Activated T-cell treated with anti-CD3 and anti-CD28 coated beads, Interleukin-2, amount 50 U/mL, for 24 hours (primary cell): ENCODE results near the gene UBAP2.
A peak's percentile ranks its signal among the peaks of the same experiment; 100 is the strongest.
"Not testable (repeated sequence)": the region's sequence is repeated elsewhere in the genome, so short reads cannot be mapped to it uniquely, and the experiment has no call there.

Source experiments
- DNase-seq: peaks from one replicate; pipeline ENCODE4 v3.0.0-alpha.2; 2020
- H3K27ac Mint-ChIP-seq: 2 replicates; pipeline ENCODE4 v1.8.0; 2020; ENCODE audit warnings: mild to moderate bottlenecking, mixed read lengths
- H3K27me3 Mint-ChIP-seq: 2 replicates; pipeline ENCODE4 v1.8.0; 2020; ENCODE audit warnings: mixed read lengths
- H3K36me3 Mint-ChIP-seq: 2 replicates; pipeline ENCODE4 v1.8.0; 2020; ENCODE audit warnings: low read depth, mixed read lengths
- H3K4me1 Mint-ChIP-seq: 2 replicates; pipeline ENCODE4 v1.8.0; 2020; ENCODE audit warnings: low read depth, mixed read lengths
- H3K4me3 Mint-ChIP-seq: 2 replicates; pipeline ENCODE4 v1.8.0; 2020; ENCODE audit warnings: mild to moderate bottlenecking, moderate library complexity, mixed read lengths
- H3K9me3 Mint-ChIP-seq: 2 replicates; pipeline ENCODE4 v1.8.0; 2020; ENCODE audit warnings: mixed read lengths

UBAP2 gene

DNA sequence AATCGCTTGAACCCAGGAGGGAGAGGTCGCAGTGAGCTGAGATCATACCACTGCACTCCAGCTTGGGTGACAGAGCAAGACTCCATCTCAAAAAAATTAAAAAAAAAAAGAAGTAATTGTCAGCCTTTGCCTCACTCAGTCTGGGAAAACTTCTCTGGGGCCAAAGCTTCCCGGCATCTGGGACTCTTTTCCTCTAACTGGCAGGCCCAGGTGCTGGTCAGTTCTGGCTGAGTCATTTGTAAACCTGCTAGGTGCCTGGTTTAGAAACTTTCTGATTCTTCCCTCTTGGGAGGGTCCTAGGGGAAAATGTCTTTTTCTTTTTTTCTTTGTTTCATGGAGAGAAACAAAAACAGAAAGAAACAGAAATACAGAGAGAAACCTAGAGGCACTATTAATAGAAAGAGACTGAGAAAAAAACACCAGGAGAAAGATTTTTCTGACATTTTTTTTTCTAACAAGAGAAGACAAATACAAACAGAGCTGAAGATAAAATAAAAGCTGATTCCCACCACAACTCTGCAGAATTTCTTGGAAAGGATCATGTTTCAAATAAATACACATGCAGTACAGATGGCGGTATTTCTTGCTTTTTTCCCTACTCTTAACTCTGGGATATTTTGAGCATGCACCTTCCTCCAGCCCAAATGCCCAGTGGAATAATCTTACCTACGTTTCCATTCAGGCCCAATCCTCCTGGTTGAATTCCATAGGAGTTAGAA lies 22.1 kb upstream of the UBAP2 start:
- Mint-ChIP-seq H3K4me1 (no peaks in the 10 kb centered on the region), H3K36me3 (no peaks in the 10 kb centered on the region), H3K27me3 (no peaks in the 10 kb centered on the region), H3K27ac (no peak overlapping the region), H3K9me3 (no peaks in the 10 kb centered on the region), H3K4me3 (no peak overlapping the region)
- DNase-seq, result no peak

DNA sequence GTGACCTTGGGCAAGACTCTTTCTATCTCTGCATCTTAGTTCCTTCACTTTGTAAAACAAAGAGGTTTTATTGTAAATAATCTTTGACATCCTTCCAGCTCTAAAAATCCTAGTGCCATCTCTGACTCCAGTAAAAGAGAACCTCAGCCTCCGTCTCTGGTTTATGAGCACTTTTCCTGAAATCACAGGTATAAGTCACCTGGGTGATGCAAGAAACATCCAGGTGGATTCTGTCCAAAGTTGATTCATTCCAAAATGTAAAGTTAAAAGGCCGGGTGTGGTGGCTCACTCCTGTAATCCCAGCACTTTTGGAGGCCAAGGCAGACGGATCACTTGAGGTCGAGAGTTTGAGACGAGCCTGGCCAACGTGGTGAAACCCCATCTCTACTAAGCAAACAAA lies 21.1 kb upstream of the UBAP2 start:
- no peak overlapping the region for H3K4me3 Mint-ChIP-seq
- H3K36me3 Mint-ChIP-seq, result no peaks in the 10 kb centered on the region
- H3K9me3 Mint-ChIP-seq, result no peaks in the 10 kb centered on the region
- no peaks in the 10 kb centered on the region for H3K27me3 Mint-ChIP-seq
- H3K4me1 Mint-ChIP-seq, result no peaks in the 10 kb centered on the region
- no peak for DNase-seq
- H3K27ac Mint-ChIP-seq, result no peak overlapping the region

DNA sequence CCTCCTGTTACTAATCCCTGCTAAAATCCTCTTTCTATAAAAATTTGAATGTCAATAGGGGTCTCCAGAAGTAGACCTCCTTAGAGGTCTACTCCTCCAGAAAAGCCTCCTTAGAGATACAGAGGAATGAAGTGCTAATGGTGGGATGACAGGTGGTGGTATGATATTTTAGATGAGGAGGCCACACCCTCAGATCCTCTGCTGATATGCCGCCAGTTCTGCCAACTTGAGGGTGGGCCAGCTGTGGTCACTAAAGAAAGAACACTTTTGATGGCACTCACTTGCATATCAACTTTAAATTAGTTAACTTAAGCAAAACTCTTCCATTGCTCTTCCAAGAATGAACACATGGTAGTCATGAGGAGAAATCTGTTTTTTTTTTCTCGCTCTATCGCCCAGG lies 16.9 kb upstream of the UBAP2 start:
- H3K4me3 Mint-ChIP-seq, result no peak overlapping the region
- H3K27me3 Mint-ChIP-seq, result no peaks in the 10 kb centered on the region
- H3K4me1 Mint-ChIP-seq, result no peaks in the 10 kb centered on the region
- DNase-seq, result no peak
- H3K9me3 Mint-ChIP-seq, result no peaks in the 10 kb centered on the region
- H3K27ac Mint-ChIP-seq, result no peak overlapping the region
- H3K36me3 Mint-ChIP-seq, result no peaks in the 10 kb centered on the region

DNA sequence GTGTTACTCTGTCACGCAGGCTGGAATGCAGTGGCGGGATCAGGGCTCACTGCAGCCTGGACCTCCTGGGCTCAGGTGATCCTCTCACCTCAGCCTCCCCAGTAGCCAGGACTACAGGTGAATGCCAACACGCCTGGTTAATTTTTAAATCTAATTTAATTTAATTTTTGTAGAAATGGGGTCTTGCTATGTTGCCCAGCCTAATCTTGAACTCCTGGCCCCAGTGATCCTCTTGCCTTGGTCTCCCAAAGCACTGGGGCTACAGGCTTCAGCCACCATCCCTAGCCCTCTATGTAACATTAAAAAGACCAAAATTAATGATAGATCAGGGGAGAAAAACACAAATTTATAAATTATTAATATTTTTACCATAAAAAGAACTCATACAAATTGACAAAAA lies 11.3 kb upstream of the UBAP2 start:
- Mint-ChIP-seq H3K4me3 (no peak overlapping the region), H3K4me1 (no peaks in the 10 kb centered on the region), H3K27ac (no peak overlapping the region), H3K27me3 (no peaks in the 10 kb centered on the region), H3K36me3 (no peaks in the 10 kb centered on the region), H3K9me3 (no peaks in the 10 kb centered on the region)
- DNase-seq, result no peak

DNA sequence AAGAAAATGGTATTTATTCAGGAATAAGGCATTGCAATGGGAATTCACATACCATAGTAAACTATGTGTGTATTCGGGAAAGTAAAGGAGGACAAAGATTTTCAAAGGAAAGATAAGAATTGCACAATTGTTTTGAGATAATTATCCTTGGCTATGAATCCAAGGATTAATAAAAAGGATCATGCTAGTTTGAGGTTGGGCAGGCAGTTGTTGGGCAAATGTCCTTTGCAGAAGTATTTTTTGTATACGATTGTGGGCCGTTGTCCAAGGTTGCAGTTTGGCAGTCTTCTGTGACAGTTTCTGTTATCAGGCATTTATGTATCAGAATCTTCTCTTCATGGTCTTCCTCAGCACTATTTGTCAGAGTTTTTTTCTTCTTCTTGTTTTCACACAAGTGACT lies 10.6 kb upstream of the UBAP2 start:
- no peak overlapping the region for H3K27ac Mint-ChIP-seq
- DNase-seq, result no peak
- H3K36me3 Mint-ChIP-seq, result no peaks in the 10 kb centered on the region

DNA sequence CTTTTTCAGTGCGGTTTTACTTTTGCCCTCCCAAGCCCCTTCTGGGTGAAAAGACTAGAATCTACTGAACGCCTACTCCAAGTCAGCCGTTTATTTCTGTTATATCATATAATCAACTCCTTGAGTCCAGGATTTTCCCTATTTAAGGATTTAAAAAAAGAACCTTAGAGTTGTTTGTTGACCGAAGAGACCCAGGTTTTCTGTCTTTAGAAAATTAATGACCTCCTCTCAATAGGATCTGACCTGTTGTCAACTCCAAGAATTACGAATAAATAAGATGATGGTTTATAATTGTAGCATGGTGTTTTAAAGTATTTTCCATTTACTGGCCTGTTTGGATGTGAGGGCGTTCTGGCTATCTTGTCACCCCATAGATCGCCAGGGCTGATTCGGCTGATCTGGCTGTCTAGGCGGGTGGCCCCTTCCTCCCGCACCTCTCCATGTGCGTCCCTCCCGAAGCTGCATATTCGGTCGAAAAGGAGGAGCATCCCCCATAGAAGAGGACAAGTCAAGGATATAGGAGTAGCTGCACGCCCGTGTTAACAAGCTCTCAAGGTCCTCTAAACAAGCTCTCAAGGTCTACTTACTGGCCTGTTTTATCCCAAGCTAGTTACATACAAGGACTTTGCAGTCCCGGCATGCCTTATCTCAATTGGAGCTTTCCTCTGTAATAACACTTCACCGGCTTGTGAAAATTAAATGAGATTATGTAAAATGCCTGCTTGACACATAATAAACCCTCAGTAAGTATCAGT lies 1.1 kb upstream of the UBAP2 start:
- peak; percentile 37 for DNase-seq
- H3K27me3 Mint-ChIP-seq, result no peaks in the 10 kb centered on the region
- H3K36me3 Mint-ChIP-seq, result peaks cover 30% of the 10 kb centered on the region
- H3K9me3 Mint-ChIP-seq, result no peaks in the 10 kb centered on the region
- H3K27ac Mint-ChIP-seq, result peak overlapping the region; percentile 100
- H3K4me3 Mint-ChIP-seq, result peak overlapping the region; percentile 97
- peaks cover 37% of the 10 kb centered on the region for H3K4me1 Mint-ChIP-seq

More for the DNA sequence above, 10.6 kb upstream of the UBAP2 start:
- no peaks in the 10 kb centered on the region for H3K9me3 Mint-ChIP-seq
- no peaks in the 10 kb centered on the region for H3K27me3 Mint-ChIP-seq
- H3K4me1 Mint-ChIP-seq, result no peaks in the 10 kb centered on the region
- no peak overlapping the region for H3K4me3 Mint-ChIP-seq

DNA sequence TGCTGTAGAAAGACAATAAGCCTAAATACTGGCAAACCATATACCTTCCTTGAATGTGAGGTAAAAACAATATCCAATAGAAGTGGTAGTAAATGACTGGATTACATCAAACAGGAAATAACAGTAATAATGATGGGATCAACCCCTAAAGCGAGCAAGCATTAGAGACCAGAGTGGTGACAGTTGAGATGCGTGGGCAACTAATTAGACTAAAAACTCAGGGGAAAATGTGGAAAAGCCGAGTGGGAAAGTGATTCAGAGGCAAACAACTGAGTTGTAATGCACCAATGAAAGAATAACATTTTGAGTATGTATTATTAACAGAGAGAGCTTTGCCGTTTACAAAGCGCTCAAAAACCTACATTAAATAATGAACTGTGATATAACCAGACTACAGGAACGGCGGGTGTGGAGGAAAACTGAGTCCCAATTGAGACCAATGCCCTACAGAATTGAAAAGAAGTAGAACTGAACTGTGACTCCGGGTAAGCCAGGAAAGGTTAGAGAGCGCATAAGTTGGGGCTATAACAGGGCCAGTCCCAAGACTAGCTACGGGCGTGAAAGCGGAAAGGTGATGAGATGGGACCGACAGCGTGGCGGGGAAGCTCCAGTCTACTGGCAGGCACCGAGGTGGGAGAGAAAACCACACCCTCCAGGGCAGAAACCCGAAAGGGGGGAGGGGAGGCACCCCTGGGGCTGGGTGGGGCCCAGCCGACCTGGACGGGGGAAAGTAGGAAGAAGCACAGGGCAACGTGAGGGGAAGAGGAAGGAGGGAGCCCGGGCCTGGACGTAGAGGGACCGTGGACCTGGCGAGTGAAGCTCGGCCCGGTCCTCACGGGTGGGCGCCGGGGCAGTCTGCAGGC lies 592 bp downstream of the UBAP2 start:
- Mint-ChIP-seq H3K27me3 (no peaks in the 10 kb centered on the region), H3K4me1 (peaks cover 37% of the 10 kb centered on the region), H3K27ac (peak overlapping the region; percentile 100), H3K36me3 (peaks cover 41% of the 10 kb centered on the region), H3K4me3 (peak overlapping the region; percentile 97), H3K9me3 (no peaks in the 10 kb centered on the region)
- peak; percentile 75 for DNase-seq

DNA sequence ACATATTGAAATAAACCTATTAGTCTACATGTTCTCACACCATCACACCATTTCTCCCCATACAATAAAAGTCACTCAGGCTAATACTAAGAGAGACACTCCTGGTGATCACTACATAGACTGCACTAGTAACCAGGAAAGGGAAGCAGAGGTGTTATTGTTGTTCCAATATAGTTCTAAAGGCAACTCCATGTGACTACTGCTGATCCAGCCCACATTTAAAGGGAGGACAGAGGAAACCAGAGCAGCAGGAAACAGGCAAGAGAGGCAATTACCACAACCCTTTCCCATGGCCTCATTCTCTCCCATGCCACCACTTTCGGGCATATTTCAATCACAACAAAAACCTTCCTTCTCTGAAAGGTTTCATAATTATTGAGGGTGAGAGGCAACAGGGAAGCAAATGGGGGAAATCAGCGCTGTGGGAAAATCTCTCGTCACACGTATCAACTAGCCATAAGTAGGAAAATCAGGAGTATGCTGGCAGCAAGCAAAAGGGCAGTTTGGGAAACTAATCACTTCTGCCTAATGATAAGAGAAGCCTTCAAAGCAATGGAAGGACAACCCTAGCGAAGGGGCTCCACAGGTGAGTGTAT lies 1.8 kb downstream of the UBAP2 start:
- Mint-ChIP-seq H3K4me3 (peak overlapping the region; percentile 97), H3K27ac (peak overlapping the region; percentile 65), H3K9me3 (no peaks in the 10 kb centered on the region), H3K4me1 (peaks cover 36% of the 10 kb centered on the region), H3K27me3 (no peaks in the 10 kb centered on the region), H3K36me3 (peaks cover 53% of the 10 kb centered on the region)
- DNase-seq, result no peak

DNA sequence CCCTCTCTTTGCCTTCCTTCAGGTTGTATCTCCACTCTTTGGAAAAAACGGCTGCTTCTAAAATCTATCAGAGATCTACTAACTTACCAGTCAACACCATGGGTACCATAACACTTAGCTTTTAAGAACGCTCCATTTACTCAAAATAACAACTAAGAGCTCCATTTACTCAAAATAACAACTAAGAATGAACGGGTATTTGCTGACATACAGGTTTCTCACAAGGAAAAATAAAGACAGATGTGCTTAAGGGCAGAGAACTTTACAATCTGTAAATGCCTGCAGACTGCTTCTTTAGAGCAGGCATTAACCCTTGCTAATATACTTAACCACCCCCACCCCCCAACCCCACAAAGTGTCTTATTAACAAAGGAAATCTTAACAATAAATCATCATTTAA lies 2.8 kb downstream of the UBAP2 start:
- H3K27ac Mint-ChIP-seq, result no peak overlapping the region
- peak overlapping the region; percentile 97 for H3K4me3 Mint-ChIP-seq
- no peak for DNase-seq
- H3K36me3 Mint-ChIP-seq, result peaks cover 61% of the 10 kb centered on the region
- H3K4me1 Mint-ChIP-seq, result peaks cover 38% of the 10 kb centered on the region
- no peaks in the 10 kb centered on the region for H3K9me3 Mint-ChIP-seq
- H3K27me3 Mint-ChIP-seq, result no peaks in the 10 kb centered on the region

DNA sequence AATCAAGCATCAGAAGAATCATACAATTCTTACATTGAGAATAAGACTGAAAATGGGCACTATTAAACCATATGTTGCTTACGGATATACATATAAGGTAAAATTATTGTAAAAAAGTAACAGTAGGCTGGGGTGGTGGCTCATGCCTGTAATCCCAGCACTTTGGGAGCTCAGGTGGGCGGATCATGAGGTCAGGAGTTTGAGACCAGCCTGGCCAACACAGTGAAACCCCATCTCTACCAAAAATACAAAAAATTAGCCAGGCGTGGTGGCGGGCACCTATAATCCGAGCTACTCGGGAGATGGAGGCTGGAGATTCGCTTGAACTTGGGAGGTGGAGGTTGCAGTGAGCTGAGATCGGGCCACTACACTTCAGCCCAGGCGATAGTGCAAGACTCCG lies 6.6 kb downstream of the UBAP2 start:
- H3K4me1 Mint-ChIP-seq, result peaks cover 23% of the 10 kb centered on the region
- not testable (repeated sequence) for H3K27me3 Mint-ChIP-seq, H3K27ac Mint-ChIP-seq

DNA sequence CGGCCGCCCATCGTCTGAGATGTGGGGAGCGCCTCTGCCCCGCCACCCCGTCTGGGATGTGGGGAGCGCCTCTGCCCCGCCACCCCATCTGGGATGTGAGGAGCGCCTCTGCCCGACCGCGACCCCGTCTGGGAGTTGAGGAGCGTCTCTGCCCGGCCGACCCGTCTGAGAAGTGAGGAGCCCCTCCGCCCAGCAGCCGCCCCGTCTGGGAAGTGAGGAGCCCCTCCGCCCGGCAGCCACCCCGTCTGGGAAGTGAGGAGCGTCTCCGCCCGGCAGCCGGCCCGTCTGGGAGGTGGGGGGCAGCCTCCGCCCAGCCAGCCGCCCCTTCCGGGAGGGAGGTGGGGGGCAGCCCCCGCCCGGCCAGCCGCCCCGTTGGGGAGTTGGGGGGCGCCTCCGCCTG lies 9.8 kb downstream of the UBAP2 start:
- H3K27me3 Mint-ChIP-seq, H3K27ac Mint-ChIP-seq, H3K9me3 Mint-ChIP-seq, H3K4me3 Mint-ChIP-seq, DNase-seq: not testable (repeated sequence)
- Mint-ChIP-seq H3K4me1 (peaks cover 18% of the 10 kb centered on the region), H3K36me3 (peaks cover 75% of the 10 kb centered on the region)

More for the DNA sequence above, 6.6 kb downstream of the UBAP2 start:
- H3K36me3 Mint-ChIP-seq, result peaks cover 75% of the 10 kb centered on the region
- DNase-seq, H3K9me3 Mint-ChIP-seq, H3K4me3 Mint-ChIP-seq: not testable (repeated sequence)

DNA sequence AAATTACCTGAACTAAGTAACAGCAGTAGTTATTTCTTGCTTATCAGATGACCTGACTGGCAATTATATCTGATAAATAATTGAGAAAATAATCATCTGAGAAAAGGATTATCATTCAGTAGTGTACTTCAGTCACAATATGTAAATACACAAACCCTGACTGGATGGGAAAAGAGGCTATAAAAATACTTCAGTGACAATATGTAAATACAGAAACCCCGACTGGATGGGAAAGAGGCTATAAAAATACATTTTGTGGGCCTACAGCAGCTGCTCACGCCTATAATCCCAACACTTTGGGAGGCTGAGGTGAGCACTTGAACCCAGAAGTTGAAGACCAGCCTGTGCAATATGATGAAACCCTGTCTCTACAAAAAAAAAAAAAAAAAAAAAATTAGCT lies 11.1 kb downstream of the UBAP2 start:
- Mint-ChIP-seq H3K4me1 (peaks cover 18% of the 10 kb centered on the region), H3K4me3 (no peak overlapping the region), H3K27ac (no peak overlapping the region), H3K27me3 (no peaks in the 10 kb centered on the region), H3K9me3 (no peaks in the 10 kb centered on the region), H3K36me3 (peaks cover 73% of the 10 kb centered on the region)
- no peak for DNase-seq

DNA sequence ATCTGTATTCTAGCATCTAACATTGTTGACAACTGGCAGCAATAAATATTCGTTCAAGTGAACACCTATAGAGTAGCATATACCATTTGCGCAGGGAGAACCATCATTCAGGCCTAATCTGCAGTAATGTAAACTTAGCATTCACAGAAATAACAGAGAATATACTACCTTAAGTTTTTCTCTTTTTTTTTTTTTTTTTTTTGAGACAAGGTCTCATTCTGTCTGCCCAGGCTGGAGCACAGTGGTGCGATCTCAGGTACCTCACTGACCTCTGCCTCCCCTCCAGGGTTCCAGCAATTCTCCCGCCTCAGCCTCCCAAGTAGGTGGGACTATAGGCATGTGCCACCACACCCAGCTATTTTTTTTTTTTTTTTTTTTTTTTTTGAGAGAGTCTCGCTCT lies 12.1 kb downstream of the UBAP2 start:
- Mint-ChIP-seq H3K4me3 (no peak overlapping the region), H3K4me1 (peaks cover 20% of the 10 kb centered on the region), H3K27me3 (no peaks in the 10 kb centered on the region), H3K36me3 (peaks cover 73% of the 10 kb centered on the region), H3K9me3 (no peaks in the 10 kb centered on the region), H3K27ac (no peak overlapping the region)
- DNase-seq, result no peak

DNA sequence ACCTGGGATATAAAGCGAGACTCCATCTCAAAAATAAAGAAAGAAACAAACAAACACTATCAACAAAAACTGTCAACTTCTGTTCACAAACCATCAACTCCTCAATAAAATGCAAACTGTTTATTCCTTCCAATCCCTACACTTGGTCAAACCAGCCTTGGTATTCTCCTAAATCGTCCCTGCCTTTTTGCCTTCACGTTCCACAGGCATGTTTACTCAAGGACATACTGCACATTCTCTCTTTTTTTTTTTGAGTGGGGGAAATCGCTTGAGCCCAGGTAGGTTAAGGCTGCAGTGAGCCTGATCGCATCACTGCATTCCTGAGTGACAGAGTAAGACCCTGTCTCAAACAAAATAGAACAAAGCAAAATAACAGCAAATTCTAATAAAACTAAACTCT lies 13.0 kb downstream of the UBAP2 start:
- H3K27me3 Mint-ChIP-seq, result no peaks in the 10 kb centered on the region
- peaks cover 18% of the 10 kb centered on the region for H3K4me1 Mint-ChIP-seq
- no peak overlapping the region for H3K4me3 Mint-ChIP-seq
- no peaks in the 10 kb centered on the region for H3K9me3 Mint-ChIP-seq
- DNase-seq, result no peak
- H3K36me3 Mint-ChIP-seq, result peaks cover 73% of the 10 kb centered on the region
- no peak overlapping the region for H3K27ac Mint-ChIP-seq
